ENCODE results near the gene PRAF2. TPM values are rescaled to one million over a fixed set of nuclear protein-coding genes. Genes with fewer than 3 reads are reported as not detected.

The PRAF2 gene
- total and polyA plus RNA-seq, 9 of the 15 experiments (the other 6 are each of a cell fraction or from before 2014, with no cell fraction given): 0.24 to 5.7 (median 2.0) TPM

GRCh38 chrX:49064735-49065134, 9.1 kb downstream of the PRAF2 start (continued):
- no peak for TF ChIP-seq DEAF1 (CRISPR knock-in tag; IDR thresholded peaks at IDR 0.05)
- TF ChIP-seq ZNF668 (CRISPR knock-in tag; IDR thresholded peaks at IDR 0.05): no peak
- TF ChIP-seq NCOA1 (IDR thresholded peaks at IDR 0.05; ENCODE audit: low read depth): no peak
- no peak for TF ChIP-seq ZNF253 (CRISPR knock-in tag; conservative IDR thresholded peaks at IDR 0.05)
- no peak for TF ChIP-seq KAT7 (CRISPR knock-in tag; IDR thresholded peaks at IDR 0.05; ENCODE audit: borderline replicate concordance)
- no peak for TF ChIP-seq GABPB1 (CRISPR knock-in tag; IDR thresholded peaks at IDR 0.05)
- TF ChIP-seq KLF10 (CRISPR knock-in tag; IDR thresholded peaks at IDR 0.05): no peak
- no peak for TF ChIP-seq RERE (CRISPR knock-in tag; IDR thresholded peaks at IDR 0.05; ENCODE audit: borderline replicate concordance)
- TF ChIP-seq E2F6 (IDR thresholded peaks at IDR 0.05; ENCODE audit: borderline replicate concordance in 1 of 2, extremely low read depth in 1 of 2, insufficient read depth in 1 of 2, insufficient read length in 1 of 2, low read depth in 1 of 2, low read length in 1 of 2, poor library complexity in 1 of 2, severe bottlenecking in 1 of 2): no peak
- no peak for TF ChIP-seq ZNF780A (CRISPR knock-in tag; IDR thresholded peaks at IDR 0.05)
